ENCODE results near the gene NANP.
"Not testable (repeated sequence)": the region's sequence is repeated elsewhere in the genome, so short reads cannot be mapped to it uniquely, and the experiment has no call there.

Gene NANP

GRCh38 chr20:25606094-25606695 lies 17.6 kb downstream of the NANP start:
- no peak for DNase-seq (ENCODE audit: low spot score)

- DNase-seq (ENCODE audit: low spot score) = no peak
Measured at GRCh38 chr20:25605148-25605547, 18.7 kb downstream of the NANP start.

GRCh38 chr20:25604611-25605010 lies 19.2 kb downstream of the NANP start:
- DNase-seq (ENCODE audit: low spot score) = no peak

GRCh38 chr20:25602914-25603309 lies 20.9 kb downstream of the NANP start:
- DNase-seq (ENCODE audit: low spot score) = not testable (repeated sequence)

GRCh38 chr20:25602191-25602913 lies 21.5 kb downstream of the NANP start:
- DNase-seq (ENCODE audit: low spot score) = not testable (repeated sequence)

GRCh38 chr20:25601659-25602058 lies 22.2 kb downstream of the NANP start:
- DNase-seq (ENCODE audit: low spot score) = no peak

- no peak for DNase-seq (ENCODE audit: low spot score)
Measured at GRCh38 chr20:25600632-25601031, 23.2 kb downstream of the NANP start.

GRCh38 chr20:25592135-25592852 lies 31.5 kb downstream of the NANP start:
- DNase-seq (ENCODE audit: low spot score) = no peak

GRCh38 chr20:25590778-25591177 lies 33.0 kb downstream of the NANP start:
- DNase-seq (ENCODE audit: low spot score) = not testable (repeated sequence)

- DNase-seq (ENCODE audit: low spot score) = no peak
Measured at GRCh38 chr20:25588491-25588890, 35.3 kb downstream of the NANP start.

GRCh38 chr20:25587536-25587935 lies 36.3 kb downstream of the NANP start:
- no peak for DNase-seq (ENCODE audit: low spot score)

GRCh38 chr20:25586877-25587276 lies 36.9 kb downstream of the NANP start:
- DNase-seq (ENCODE audit: low spot score) = no peak

GRCh38 chr20:25584905-25585704 lies 38.7 kb downstream of the NANP start, which contains the start of gene NINL:
Gene NINL (minus strand): TSS chr20:25585531. CDS start chr20:25526587, 58,944 bp downstream.
- peak; percentile 7 for DNase-seq (ENCODE audit: low spot score)

GRCh38 chr20:25583607-25584006 lies 40.2 kb downstream of the NANP start:
- not testable (repeated sequence) for DNase-seq (ENCODE audit: low spot score)

GRCh38 chr20:25580711-25581110 lies 43.1 kb downstream of the NANP start:
- no peak for DNase-seq (ENCODE audit: low spot score)

- DNase-seq (ENCODE audit: low spot score) = no peak
Measured at GRCh38 chr20:25579081-25579770, 44.6 kb downstream of the NANP start.

- DNase-seq (ENCODE audit: low spot score) = no peak
Measured at GRCh38 chr20:25576783-25577530, 46.9 kb downstream of the NANP start.

GRCh38 chr20:25574411-25574810 lies 49.4 kb downstream of the NANP start:
- DNase-seq (ENCODE audit: low spot score) = no peak

- DNase-seq (ENCODE audit: low spot score) = no peak
Measured at GRCh38 chr20:25573288-25574251, 50.2 kb downstream of the NANP start.

- DNase-seq (ENCODE audit: low spot score) = no peak
Measured at GRCh38 chr20:25571817-25572216, 52.0 kb downstream of the NANP start.

Data from hematopoietic multipotent progenitor cell treated with erythropoietin and hydrocortisone succinate and interleukin-3 and kit ligand, for 15 days (in vitro differentiated cells).